Transverse colon (tissue), 4 donors: ENCODE results near the gene COL23A1. TPM values are rescaled to one million over a fixed set of nuclear protein-coding genes. Genes with fewer than 3 reads are reported as not detected.
"Not testable (repeated sequence)": the region's sequence is repeated elsewhere in the genome, so short reads cannot be mapped to it uniquely, and the experiment has no call there.

Experiments
- DNase-seq: peaks from one replicate; pipeline ENCODE4 v3.0.0-alpha.2; 2019
- H3K27ac ChIP-seq, 4 donors: fragments of 200-600 bp; sonication (generic); 2 replicates each; pipeline ENCODE4 v1.5.1; 2016 to 2018; ENCODE audit warnings: inconsistent platforms in 4 of 4
- H3K27me3 ChIP-seq: fragments of 200-600 bp; sonication (generic); 2 replicates; pipeline ENCODE4 v1.5.1; 2017; ENCODE audit warnings: inconsistent platforms
- H3K36me3 ChIP-seq, 4 donors: fragments of 200-600 bp; sonication (generic); 2 replicates each; pipeline ENCODE4 v1.5.1; 2017 to 2019; ENCODE audit warnings: inconsistent platforms in 4 of 4
- H3K4me1 ChIP-seq, 4 donors: fragments of 200-600 bp; sonication (generic); 2 replicates each; pipeline ENCODE4 v1.5.1; 2017 to 2020; ENCODE audit warnings: inconsistent platforms in 4 of 4
- H3K4me3 ChIP-seq, 4 donors: fragments of 200-600 bp; sonication (generic); 1 replicate in 1 of 4; 2 replicates in 3 of 4; pipeline versions ENCODE4 v1.5.1 to v1.6.1; 2017 to 2019; ENCODE audit warnings: inconsistent platforms in 4 of 4
- H3K9me3 ChIP-seq, 2 donors: fragments of 200-600 bp; sonication (generic); 2 replicates each; pipeline ENCODE4 v1.5.1; 2017 to 2019; ENCODE audit warnings: inconsistent platforms in 2 of 2
- CTCF ChIP-seq, 5 experiments: fragments of 200-600 bp in 3 of 5; fragments of 450-650 bp in 2 of 5; sonication (generic) in 3 of 5; IDR thresholded peaks; 1 replicate in 2 of 5; 2 replicates in 3 of 5; pipeline ENCODE4 v1.5.1; 2016 to 2017; ENCODE audit warnings: antibody characterized with exemption in 5 of 5, inconsistent platforms in 3 of 5, mild to moderate bottlenecking in 2 of 5, moderate library complexity in 1 of 5
- EP300 ChIP-seq: sonication (generic); formaldehyde crosslinking; IDR thresholded peaks from one replicate; pipeline ENCODE4 v1.6.1; 2017; ENCODE audit warnings: antibody characterized with exemption, low read depth
- POLR2A ChIP-seq: fragments of 450-650 bp; IDR thresholded peaks from one replicate; pipeline ENCODE4 v1.6.1; 2016; ENCODE audit warnings: antibody characterized with exemption, mild to moderate bottlenecking, moderate library complexity
- POLR2AphosphoS5 ChIP-seq, 3 donors: sonication (generic); formaldehyde crosslinking; IDR thresholded peaks; one replicate each; pipeline ENCODE4 v1.6.1; 2016; ENCODE audit warnings: antibody characterized with exemption in 3 of 3
- WGBS, 2 donors: methylation state at CpG; one replicate each; pipeline ENCODE4 v1.1.5; 2018; ENCODE audit warnings: low coverage in 1 of 2; 5-methylcytosine and 5-hydroxymethylcytosine counted together
- in situ Hi-C, 4 donors: fragments of 200-750 bp; cut with MboI; loops; one replicate each; pipeline versions ENCODE4 v1.15.0 to v1.15.1; 2017; ENCODE audit warnings: low sequenced_read_pairs in 3 of 4, low pct_ligation_motif_present in 1 of 4, low pct_unique_long_range_greater_than_20kb in 1 of 4
- intact Hi-C: fragments of 100-400 bp; cut with DNase I; formaldehyde crosslinking; loops from one replicate; pipeline ENCODE4 v1.15.1; 2023; ENCODE audit warnings: low total_unique reads
- total RNA-seq, 4 donors: library from RNA; depleted of rRNA; stranded (reverse); fragments of >200 nt; gene quantifications; one replicate each; pipeline ENCODE4 v1.1.0, GENCODE V29; 2016

The COL23A1 gene
- total RNA-seq, 4 donors from 2014 or later = 0.14 to 2.2 (median 1.4) TPM; not detected in 1

DNA sequence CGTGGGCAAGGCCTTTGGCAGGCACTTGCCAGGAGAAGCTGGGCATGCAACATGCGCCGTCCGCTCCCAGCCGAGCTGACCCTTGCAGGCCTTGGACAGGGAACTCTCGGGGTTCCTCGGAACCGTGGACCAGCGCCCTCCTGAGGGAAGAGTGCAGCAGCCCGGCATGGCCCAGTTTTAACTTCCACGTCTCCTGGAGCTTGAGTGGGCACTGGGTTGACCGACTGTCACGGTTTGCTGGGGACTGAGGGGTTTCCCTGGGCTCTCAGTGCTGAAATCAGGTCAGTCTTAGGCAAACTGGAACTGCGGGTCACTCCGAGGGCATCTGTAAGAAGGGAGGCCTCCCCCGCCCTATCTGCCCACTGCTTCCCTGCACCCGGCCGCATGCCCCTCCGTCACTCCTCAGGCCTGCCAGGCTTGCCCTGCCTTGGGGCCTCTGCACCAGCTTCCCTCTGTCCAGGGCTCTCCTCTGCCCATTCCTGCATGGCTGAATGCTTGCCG lies 270.6 kb downstream of the COL23A1 start:
- H3K4me3 ChIP-seq = no peak overlapping the region
- no peaks in the 10 kb centered on the region for H3K9me3 ChIP-seq
- intact Hi-C loops = no loop called here
- H3K4me1 ChIP-seq = no peaks in the 10 kb centered on the region
- no peaks in the 10 kb centered on the region for H3K27me3 ChIP-seq
- 85% methylated on average over 20 of the region's 20 CpGs; no CpG with 5 or more reads in 1 of the 2 donors for WGBS, 2 donors
- no peak for TF ChIP-seq POLR2A
- no peak for TF ChIP-seq CTCF (IDR thresholded peaks at IDR 0.05)
- no peak for TF ChIP-seq EP300
- TF ChIP-seq POLR2AphosphoS5 (IDR thresholded peaks at IDR 0.05) = no peak
- in situ Hi-C loops = no loop called here
- no peak overlapping the region for H3K27ac ChIP-seq
- H3K36me3 ChIP-seq = no peaks in the 10 kb centered on the region
- no peak for DNase-seq

DNA sequence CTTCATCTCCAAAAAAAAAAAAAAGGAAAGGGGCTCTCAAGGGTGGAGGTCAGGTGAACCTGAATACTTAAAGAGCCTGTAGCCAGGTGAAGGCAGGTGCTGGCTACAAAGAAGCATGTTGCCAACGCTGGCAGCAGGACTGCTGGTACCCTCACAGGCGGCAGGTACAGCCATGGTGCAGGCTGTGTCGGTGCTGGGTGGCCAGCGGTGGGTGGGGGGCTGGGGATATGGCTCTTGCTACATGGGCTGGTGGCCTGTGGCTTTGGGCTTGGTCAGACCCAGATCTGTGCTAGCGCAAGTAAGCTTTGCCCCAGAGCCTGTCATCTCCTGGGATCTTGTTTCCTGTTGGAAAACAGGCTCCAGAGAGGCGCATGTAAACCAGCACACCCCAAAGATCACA lies 271.3 kb downstream of the COL23A1 start:
- H3K36me3 ChIP-seq = no peaks in the 10 kb centered on the region
- intact Hi-C loops (no loop called here), in situ Hi-C loops (no loop called here)
- no peaks in the 10 kb centered on the region for H3K27me3 ChIP-seq
- H3K4me1 ChIP-seq = no peaks in the 10 kb centered on the region
- H3K9me3 ChIP-seq = no peaks in the 10 kb centered on the region
- no peak overlapping the region for H3K4me3 ChIP-seq
- no peak for DNase-seq
- TF ChIP-seq EP300 (no peak), POLR2A (no peak), CTCF (IDR thresholded peaks at IDR 0.05) (no peak), POLR2AphosphoS5 (IDR thresholded peaks at IDR 0.05) (no peak)
- 92% methylated on average over 6 of the region's 6 CpGs; no CpG with 5 or more reads in 1 of the 2 donors for WGBS, 2 donors
- no peak overlapping the region for H3K27ac ChIP-seq

GRCh38 chr5:178318382-178318781 lies 271.8 kb downstream of the COL23A1 start:
- 90 to 97% methylated on average over 9 to 17 of the region's 17 CpGs for WGBS, 2 donors
- H3K4me3 ChIP-seq = no peak overlapping the region
- in situ Hi-C loops = no loop called here
- H3K4me1 ChIP-seq = no peaks in the 10 kb centered on the region
- H3K36me3 ChIP-seq = no peaks in the 10 kb centered on the region
- no peak for TF ChIP-seq POLR2AphosphoS5 (IDR thresholded peaks at IDR 0.05)
- TF ChIP-seq CTCF (IDR thresholded peaks at IDR 0.05) = no peak
- TF ChIP-seq POLR2A = no peak
- no peak for TF ChIP-seq EP300
- intact Hi-C loops = no loop called here
- H3K27ac ChIP-seq = no peak overlapping the region
- no peaks in the 10 kb centered on the region for H3K9me3 ChIP-seq
- H3K27me3 ChIP-seq = no peaks in the 10 kb centered on the region
- no peak for DNase-seq

- H3K27ac ChIP-seq, H3K4me3 ChIP-seq, H3K9me3 ChIP-seq, DNase-seq, H3K4me1 ChIP-seq, intact Hi-C loops, H3K36me3 ChIP-seq, in situ Hi-C loops, H3K27me3 ChIP-seq: not testable (repeated sequence)
- WGBS, 2 donors = 75 to 79% methylated on average over 2 to 5 of the region's 5 CpGs
Observed at GRCh38 chr5:178317727-178318126, 272.5 kb downstream of the COL23A1 start.
